CD14-positive monocyte (primary cell): ENCODE measurements around the gene SFXN2. TPM values are rescaled to one million over a fixed set of nuclear protein-coding genes. Genes with fewer than 3 reads are reported as not detected.

Experiments
- DNase-seq, 3 donors: peaks; one replicate each; pipeline ENCODE4 v3.0.0-alpha.2; 2011 to 2022
- H2AFZ ChIP-seq: 2 replicates; pipeline ENCODE4 v1.6.0; 2012; ENCODE audit warnings: mild to moderate bottlenecking, low read depth, low read length, inconsistent platforms; ENCODE audit not compliant: insufficient read depth, poor library complexity, severe bottlenecking
- H3K27ac ChIP-seq, 2 donors: 1 replicate in 1 of 2; 2 replicates in 1 of 2; pipeline ENCODE4 v1.5.1; 2012 to 2013; ENCODE audit warnings: low read length in 2 of 2, control low read depth in 1 of 2, inconsistent platforms in 1 of 2, low read depth in 1 of 2, mild to moderate bottlenecking in 1 of 2
- H3K27me3 ChIP-seq, 2 donors: one replicate each; pipeline versions ENCODE4 v1.6.0 to v1.6.1; 2011 to 2013; ENCODE audit warnings: low read length in 2 of 2; ENCODE audit not compliant: control insufficient read depth in 2 of 2, insufficient read depth in 2 of 2
- H3K36me3 ChIP-seq, 2 donors: replicated peaks in 1 of 2; 1 replicate in 1 of 2; 2 replicates in 1 of 2; pipeline versions ENCODE4 v1.5.1 to v1.6.1; 2012 to 2013; ENCODE audit warnings: low read length in 2 of 2, control low read depth in 1 of 2, inconsistent platforms in 1 of 2, mild to moderate bottlenecking in 1 of 2; ENCODE audit not compliant: insufficient read depth in 2 of 2, control insufficient read depth in 1 of 2
- H3K4me1 ChIP-seq, 2 donors: 1 replicate in 1 of 2; 2 replicates in 1 of 2; pipeline versions ENCODE4 v1.5.1 to v1.6.1; 2012 to 2013; ENCODE audit warnings: low read length in 2 of 2, control low read depth in 1 of 2, inconsistent platforms in 1 of 2, mild to moderate bottlenecking in 1 of 2, moderate library complexity in 1 of 2; ENCODE audit not compliant: insufficient read depth in 2 of 2, control insufficient read depth in 1 of 2
- H3K4me2 ChIP-seq: replicated peaks from 2 replicates; pipeline ENCODE3; 2012; ENCODE audit warnings: low read length, moderate library complexity, mild to moderate bottlenecking; ENCODE audit not compliant: poor library complexity, severe bottlenecking; ENCODE audit errors: extremely low read depth
- H3K4me3 ChIP-seq, 3 experiments: fragments of 200-600 bp in 1 of 3; sonication (generic) in 1 of 3; replicated peaks in 1 of 3; 1 replicate in 2 of 3; 2 replicates in 1 of 3; pipeline ENCODE4 v1.5.1; 2011 to 2013; ENCODE audit warnings: low read length in 3 of 3, mild to moderate bottlenecking in 3 of 3, control low read depth in 2 of 3, low read depth in 2 of 3, inconsistent platforms in 1 of 3, moderate library complexity in 1 of 3
- H3K79me2 ChIP-seq: 2 replicates; pipeline ENCODE4 v1.6.0; 2012; ENCODE audit warnings: mild to moderate bottlenecking, control low read depth, inconsistent platforms, low read length, moderate library complexity; ENCODE audit not compliant: insufficient read depth
- H3K9ac ChIP-seq: 2 replicates; pipeline ENCODE4 v1.6.0; 2017; ENCODE audit warnings: low read length, mild to moderate bottlenecking; ENCODE audit not compliant: insufficient read depth, poor library complexity, severe bottlenecking
- H3K9me3 ChIP-seq, 2 donors: replicated peaks in 1 of 2; 1 replicate in 1 of 2; 2 replicates in 1 of 2; pipeline versions ENCODE4 v1.5.1 to v1.6.1; 2012 to 2013; ENCODE audit warnings: low read length in 2 of 2, control low read depth in 1 of 2; ENCODE audit not compliant: control insufficient read depth in 1 of 2, insufficient read depth in 1 of 2
- H4K20me1 ChIP-seq: 2 replicates; pipeline ENCODE4 v1.6.0; 2012; ENCODE audit warnings: mild to moderate bottlenecking, low read length, control low read depth, moderate library complexity; ENCODE audit not compliant: insufficient read depth
- H3K27ac Mint-ChIP-seq, 7 donors: one replicate each; pipeline ENCODE4 v1.8.0; 2020; ENCODE audit warnings: mild to moderate bottlenecking in 7 of 7, mixed read lengths in 7 of 7, moderate library complexity in 6 of 7, inconsistent platforms in 2 of 7
- H3K27me3 Mint-ChIP-seq, 3 donors: one replicate each; pipeline ENCODE4 v1.8.0; 2021 to 2022; ENCODE audit warnings: low read depth in 3 of 3, mild to moderate bottlenecking in 3 of 3, mixed read lengths in 3 of 3, moderate library complexity in 3 of 3, inconsistent platforms in 1 of 3
- H3K36me3 Mint-ChIP-seq, 2 donors: one replicate each; pipeline ENCODE4 v1.8.0; 2020; ENCODE audit warnings: mixed read lengths in 2 of 2, inconsistent platforms in 1 of 2, mild to moderate bottlenecking in 1 of 2
- H3K4me1 Mint-ChIP-seq: one replicate; pipeline ENCODE4 v1.8.0; 2020; ENCODE audit warnings: mild to moderate bottlenecking, mixed read lengths
- H3K4me3 Mint-ChIP-seq, 2 donors: one replicate each; pipeline ENCODE4 v1.8.0; 2020; ENCODE audit warnings: mild to moderate bottlenecking in 2 of 2, mixed read lengths in 2 of 2, moderate library complexity in 1 of 2
- H3K9me3 Mint-ChIP-seq, 7 donors: one replicate each; pipeline ENCODE4 v1.8.0; 2020 to 2022; ENCODE audit warnings: mixed read lengths in 7 of 7, mild to moderate bottlenecking in 6 of 7, moderate library complexity in 6 of 7, inconsistent platforms in 2 of 7
- WGBS: methylation state at CpG from one replicate; pipeline ENCODE4 v1.1.5; 2013; ENCODE audit warnings: missing lambda C conversion rate; ENCODE audit not compliant: insufficient coverage; 5-methylcytosine and 5-hydroxymethylcytosine counted together
- intact Hi-C, 2 donors: fragments of 100-400 bp; cut with micrococcal nuclease; formaldehyde crosslinking; loops; one replicate each; pipeline versions ENCODE4 v1.15.0 to v1.15.1; 2023
- polyA plus RNA-seq, 3 donors: library from polyadenylated mRNA; depleted of rRNA in 1 of 3; unstranded in 2 of 3; stranded (reverse) in 1 of 3; fragments of 300-500 nt in 2 of 3; fragments of >200 nt in 1 of 3; fragmentation: Illumina TruSeq in 2 of 3; gene quantifications; 1 replicate in 2 of 3; 2 replicates in 1 of 3; pipeline ENCODE4 v1.2.3, GENCODE V29; 2012 to 2021
- TF ChIP-seq, protein P1 (sequence below): fragments of 200-600 bp; IDR thresholded peaks from one replicate; pipeline ENCODE4 v1.8.0; 2022; ENCODE audit warnings: antibody characterized with exemption, mild to moderate bottlenecking

SFXN2 gene
- polyA plus RNA-seq, 3 donors = 1.3 to 2.0 (median 1.8) TPM

- no peak overlapping the region for H2AFZ ChIP-seq
- H4K20me1 ChIP-seq = peaks cover 7% of the 10 kb centered on the region
- H3K27ac Mint-ChIP-seq = no peak overlapping the region
- no peak for DNase-seq
- intact Hi-C loops = no loop called here
- TF ChIP-seq, protein P1, sequence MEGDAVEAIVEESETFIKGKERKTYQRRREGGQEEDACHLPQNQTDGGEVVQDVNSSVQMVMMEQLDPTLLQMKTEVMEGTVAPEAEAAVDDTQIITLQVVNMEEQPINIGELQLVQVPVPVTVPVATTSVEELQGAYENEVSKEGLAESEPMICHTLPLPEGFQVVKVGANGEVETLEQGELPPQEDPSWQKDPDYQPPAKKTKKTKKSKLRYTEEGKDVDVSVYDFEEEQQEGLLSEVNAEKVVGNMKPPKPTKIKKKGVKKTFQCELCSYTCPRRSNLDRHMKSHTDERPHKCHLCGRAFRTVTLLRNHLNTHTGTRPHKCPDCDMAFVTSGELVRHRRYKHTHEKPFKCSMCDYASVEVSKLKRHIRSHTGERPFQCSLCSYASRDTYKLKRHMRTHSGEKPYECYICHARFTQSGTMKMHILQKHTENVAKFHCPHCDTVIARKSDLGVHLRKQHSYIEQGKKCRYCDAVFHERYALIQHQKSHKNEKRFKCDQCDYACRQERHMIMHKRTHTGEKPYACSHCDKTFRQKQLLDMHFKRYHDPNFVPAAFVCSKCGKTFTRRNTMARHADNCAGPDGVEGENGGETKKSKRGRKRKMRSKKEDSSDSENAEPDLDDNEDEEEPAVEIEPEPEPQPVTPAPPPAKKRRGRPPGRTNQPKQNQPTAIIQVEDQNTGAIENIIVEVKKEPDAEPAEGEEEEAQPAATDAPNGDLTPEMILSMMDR = no peak
- no peaks in the 10 kb centered on the region for H3K9me3 ChIP-seq
- peaks cover 26 to 28% of the 10 kb centered on the region in 2 donors for H3K36me3 Mint-ChIP-seq
- 100% methylated on average over 1 of the region's 2 CpGs for WGBS
- peaks cover under 1 to 20% of the 10 kb centered on the region in 2 donors for H3K36me3 ChIP-seq
- no peak overlapping the region for H3K4me3 ChIP-seq
- peaks cover 4% of the 10 kb centered on the region for H3K79me2 ChIP-seq
- H3K4me2 ChIP-seq = no peak overlapping the region
- H3K27me3 ChIP-seq = no peaks in the 10 kb centered on the region
- H3K27ac ChIP-seq = no peak overlapping the region
- H3K9ac ChIP-seq = no peak overlapping the region
- H3K27me3 Mint-ChIP-seq = no peaks in the 10 kb centered on the region
- H3K9me3 Mint-ChIP-seq = peaks cover 0 to 2% (median 0%) of the 10 kb centered on the region in 7 donors
- H3K4me1 Mint-ChIP-seq = peaks cover 8% of the 10 kb centered on the region
- peaks cover 0 to 6% of the 10 kb centered on the region in 2 donors for H3K4me1 ChIP-seq
- H3K4me3 Mint-ChIP-seq = no peak overlapping the region
Measured at GRCh38 chr10:102702742-102703141, 11.7 kb upstream of the SFXN2 start.

- Mint-ChIP-seq H3K27me3 (no peaks in the 10 kb centered on the region), H3K9me3 (peaks cover 0 to 2% (median 0%) of the 10 kb centered on the region in 7 donors), H3K36me3 (peaks cover 10 to 16% of the 10 kb centered on the region in 2 donors), H3K4me1 (peaks cover 8% of the 10 kb centered on the region), H3K27ac (no peak overlapping the region), H3K4me3 (no peak overlapping the region)
- H3K36me3 ChIP-seq = no peaks in the 10 kb centered on the region
- H4K20me1 ChIP-seq = peaks cover 7% of the 10 kb centered on the region
- no peak overlapping the region for H3K27ac ChIP-seq
- H2AFZ ChIP-seq = no peak overlapping the region
- no peak overlapping the region for H3K4me3 ChIP-seq
- DNase-seq = no peak
- TF ChIP-seq, protein P1 = no peak
- no peaks in the 10 kb centered on the region for H3K9me3 ChIP-seq
- H3K9ac ChIP-seq = no peak overlapping the region
- H3K4me1 ChIP-seq = peaks cover 0 to 6% of the 10 kb centered on the region in 2 donors
- 100% methylated on average over 4 of the region's 6 CpGs for WGBS
- intact Hi-C loops = no loop called here
- H3K27me3 ChIP-seq = no peaks in the 10 kb centered on the region
- peaks cover 4% of the 10 kb centered on the region for H3K79me2 ChIP-seq
- H3K4me2 ChIP-seq = no peak overlapping the region
Measured at GRCh38 chr10:102704915-102705314, 9.5 kb upstream of the SFXN2 start.
